Hypothalamus (tissue), 51 donors: ENCODE measurements around the gene RXRB.

ENCODE experiments used
- DNase-seq, 51 donors: peaks; one replicate each; lab custom pipeline; 2025; lab: John Stamatoyannopoulos, UW

RXRB gene

DNA sequence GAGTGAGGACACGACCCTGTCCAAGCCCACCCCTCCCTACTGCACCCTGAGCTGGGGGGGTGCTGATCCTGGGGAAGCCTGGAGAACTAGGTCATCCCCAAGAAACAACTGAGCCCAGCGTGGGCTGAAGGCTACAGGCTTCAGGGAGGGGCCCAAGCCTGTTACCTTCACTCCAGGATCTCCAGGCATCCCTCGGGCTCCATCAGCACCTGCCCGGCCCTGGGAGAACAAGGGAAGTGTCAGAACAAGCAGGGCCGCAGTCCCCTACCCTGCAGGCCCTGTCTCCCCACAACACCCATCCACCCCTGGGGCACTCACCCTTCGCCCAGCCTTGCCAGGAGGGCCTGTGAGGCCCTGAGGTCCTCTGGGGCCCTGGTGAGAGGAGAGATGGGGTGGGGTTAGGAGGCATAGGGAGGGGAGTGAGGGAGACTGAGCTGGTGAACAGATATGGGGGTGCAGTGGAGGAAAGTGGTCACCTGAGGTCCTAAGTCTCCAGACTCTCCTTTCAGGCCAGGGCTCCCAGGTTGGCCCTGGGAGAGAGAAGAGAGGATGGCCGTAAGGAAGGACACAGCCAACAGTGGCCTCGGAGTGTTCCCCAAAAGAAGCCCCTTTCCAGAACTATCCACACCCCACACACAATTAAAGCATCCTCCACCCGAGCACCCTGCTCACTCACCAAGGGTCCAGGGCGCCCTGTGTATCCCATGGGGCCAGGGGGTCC lies 21.6 kb downstream of the RXRB start:
- no peak for DNase-seq

DNA sequence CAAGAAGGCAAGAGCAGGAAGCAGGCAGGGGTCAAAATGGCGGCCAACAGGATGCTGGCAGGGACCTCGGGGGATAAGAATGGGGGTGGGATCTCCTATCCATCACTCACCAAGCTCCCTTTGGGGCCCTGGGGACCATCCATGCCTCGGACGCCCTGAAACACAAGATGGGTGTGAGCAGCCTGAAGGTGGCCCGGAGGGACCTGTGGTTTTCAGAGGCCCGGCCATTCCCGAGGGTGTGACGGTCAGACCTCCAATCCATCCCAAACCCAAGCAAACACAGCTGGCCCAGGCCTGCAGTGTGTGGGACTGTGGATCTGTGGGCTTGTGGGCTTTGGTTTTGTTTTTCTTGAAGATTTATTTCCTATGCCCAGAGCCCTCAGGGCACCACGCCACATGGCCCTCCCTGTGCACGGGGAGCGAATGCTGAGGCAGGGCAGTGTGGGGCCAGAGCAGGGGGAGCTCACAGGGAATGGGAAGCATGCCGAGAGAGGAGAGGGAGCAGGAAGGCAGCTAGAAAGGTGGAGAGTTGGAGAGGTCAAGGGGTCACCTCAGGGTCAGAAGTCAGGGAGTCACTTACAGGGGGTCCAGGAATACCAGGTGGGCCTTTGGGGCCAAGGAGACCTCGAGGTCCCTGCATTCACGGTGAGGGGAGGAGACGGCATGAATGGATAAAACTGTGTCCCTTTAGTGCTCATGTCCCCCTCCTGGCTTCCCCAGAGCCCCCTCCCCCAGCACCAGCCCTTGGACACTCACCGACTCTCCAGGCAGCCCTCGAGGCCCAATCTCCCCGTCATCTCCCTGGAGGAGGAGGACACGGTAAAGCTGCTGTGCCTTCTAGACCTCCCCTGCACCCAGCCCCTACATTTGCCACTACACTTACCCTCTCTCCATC lies 22.7 kb downstream of the RXRB start:
- DNase-seq: no peak

DNA sequence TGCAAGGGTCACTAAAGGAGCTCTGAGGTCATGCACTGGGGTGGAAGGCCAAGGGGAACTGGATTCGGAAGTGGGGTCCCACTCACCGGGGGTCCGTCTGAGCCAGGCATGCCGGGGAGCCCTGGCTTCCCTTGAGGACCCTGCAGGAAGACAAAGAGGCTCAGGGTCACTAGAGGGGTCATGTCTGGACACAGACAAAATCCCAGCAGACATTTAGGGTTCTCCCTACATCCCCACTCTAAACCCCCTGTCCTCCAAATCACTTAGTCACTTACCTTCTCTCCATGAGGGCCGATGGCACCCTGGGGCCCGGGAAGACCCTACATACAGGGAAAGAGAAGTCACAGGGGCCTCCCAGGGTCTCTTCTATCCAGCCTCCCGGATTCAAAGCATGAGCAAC lies 23.6 kb downstream of the RXRB start:
- no peak for DNase-seq

DNA sequence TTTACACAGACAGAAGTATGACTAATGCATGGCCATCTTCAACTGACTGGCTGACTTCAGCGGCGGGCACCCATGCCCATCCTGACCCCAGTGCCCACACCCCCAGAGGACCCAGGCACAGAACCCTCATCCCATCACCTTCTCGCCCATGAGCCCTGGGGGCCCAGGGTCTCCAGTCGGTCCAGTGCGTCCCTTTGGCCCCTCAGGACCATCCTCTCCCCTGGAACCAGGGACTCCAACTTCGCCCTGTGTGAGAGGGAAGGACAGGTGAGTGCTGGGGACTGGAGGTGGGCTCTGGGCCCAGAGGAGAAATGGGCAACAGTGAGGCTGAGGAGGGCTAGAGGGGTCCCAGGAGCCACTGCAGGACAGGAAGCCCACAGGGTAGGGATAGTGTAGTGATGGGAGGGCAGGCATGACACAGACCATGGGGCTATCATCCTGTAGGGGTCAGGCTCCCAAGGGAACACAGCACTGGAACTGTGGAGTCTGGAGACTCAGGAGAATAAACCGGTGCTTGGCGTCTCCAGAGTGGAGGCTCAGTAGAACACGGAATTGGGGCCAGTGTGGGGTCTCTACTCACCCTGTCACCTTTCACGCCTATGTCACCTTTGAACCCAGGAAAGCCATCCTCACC lies 24.9 kb downstream of the RXRB start:
- DNase-seq: no peak

DNA sequence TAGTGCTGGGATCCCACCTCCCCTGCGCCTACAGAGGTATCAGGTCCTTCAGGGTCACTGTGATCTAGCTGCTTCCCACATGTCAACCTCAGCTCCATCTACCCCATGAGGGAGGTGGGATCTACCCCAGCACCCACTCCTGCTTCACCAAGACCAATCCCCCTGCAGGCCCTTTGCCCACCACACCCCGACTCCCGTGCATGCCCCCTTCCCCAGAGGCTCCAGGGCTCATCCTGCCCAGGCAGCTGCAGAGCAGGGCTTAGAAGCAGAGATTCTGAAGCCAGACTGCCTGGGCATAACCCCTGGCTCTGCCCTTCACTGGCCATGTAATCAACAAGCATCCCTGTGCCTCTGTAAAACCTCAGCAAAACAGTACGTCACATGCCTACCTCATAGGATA lies 25.7 kb downstream of the RXRB start:
- no peak for DNase-seq

DNA sequence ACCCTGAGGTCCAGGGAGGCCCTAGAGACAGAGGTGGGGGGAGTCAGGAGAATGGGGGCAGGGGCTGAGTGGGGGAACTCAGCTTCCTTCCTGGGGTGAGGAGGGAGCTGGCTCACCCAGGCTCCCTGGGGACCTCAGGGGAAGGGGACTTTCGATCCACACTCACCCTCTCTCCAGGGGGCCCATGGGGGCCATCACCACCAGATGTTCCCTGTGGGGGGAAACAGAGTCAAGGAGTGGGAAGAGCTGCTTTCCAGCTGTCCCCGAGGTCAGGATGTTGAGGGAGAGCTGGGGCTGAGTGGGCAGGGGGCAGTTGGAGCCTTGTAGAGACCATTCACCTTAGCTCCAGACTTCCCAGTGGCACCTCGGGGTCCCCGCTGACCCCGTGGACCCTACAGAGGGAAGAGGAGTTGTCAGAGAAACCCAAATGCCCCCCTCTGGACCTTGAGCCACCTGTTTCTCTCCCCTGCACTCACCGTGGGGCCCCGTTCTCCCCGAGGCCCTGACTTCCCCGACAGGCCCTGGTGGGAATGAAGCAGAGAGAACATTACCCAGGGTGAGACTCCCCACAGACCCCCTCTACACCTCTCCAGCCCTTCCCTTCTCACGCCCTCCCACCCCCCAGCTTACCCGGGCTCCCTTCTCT lies 26.8 kb downstream of the RXRB start:
- no peak for DNase-seq

DNA sequence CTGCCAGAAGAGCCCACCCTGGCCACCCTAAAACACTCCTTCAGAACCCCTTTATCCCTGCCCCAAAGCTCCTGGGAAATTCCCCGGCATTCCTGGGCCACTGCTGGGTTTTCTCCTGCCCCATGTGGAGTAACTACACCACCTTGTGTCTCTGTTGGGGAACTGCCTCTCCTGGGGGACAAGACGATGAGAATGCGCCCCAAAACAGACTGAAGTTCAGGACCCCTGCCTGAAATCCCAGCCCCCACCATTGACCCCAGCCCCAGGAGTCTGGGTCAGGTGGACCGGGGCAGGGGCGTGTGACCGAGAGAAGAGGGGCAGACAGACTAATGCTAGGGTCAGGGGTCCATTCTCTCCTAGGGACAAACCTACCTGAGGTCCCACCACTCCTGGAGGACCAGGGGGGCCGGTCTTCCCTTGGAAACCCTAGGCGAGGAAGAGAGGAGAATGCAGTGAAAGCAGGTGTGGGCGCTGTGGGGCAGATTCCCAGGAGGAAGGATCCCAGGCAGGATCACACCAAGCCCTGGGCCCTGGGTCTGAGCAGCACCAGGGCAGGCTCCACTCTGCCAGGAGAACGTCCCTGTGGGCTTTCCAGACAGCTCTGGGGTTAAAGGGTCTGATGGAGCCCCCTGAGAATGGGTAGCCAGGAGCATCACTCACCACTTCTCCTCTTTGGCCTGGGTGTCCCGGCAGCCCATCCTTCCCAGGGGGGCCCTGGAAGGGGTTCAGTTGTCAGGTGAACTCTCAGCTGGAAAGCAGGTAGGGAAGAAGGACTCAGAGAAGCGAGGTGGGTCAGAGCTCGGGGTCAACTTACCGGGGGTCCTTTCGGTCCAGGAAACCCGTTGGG lies 27.6 kb downstream of the RXRB start:
- DNase-seq: no peak

DNA sequence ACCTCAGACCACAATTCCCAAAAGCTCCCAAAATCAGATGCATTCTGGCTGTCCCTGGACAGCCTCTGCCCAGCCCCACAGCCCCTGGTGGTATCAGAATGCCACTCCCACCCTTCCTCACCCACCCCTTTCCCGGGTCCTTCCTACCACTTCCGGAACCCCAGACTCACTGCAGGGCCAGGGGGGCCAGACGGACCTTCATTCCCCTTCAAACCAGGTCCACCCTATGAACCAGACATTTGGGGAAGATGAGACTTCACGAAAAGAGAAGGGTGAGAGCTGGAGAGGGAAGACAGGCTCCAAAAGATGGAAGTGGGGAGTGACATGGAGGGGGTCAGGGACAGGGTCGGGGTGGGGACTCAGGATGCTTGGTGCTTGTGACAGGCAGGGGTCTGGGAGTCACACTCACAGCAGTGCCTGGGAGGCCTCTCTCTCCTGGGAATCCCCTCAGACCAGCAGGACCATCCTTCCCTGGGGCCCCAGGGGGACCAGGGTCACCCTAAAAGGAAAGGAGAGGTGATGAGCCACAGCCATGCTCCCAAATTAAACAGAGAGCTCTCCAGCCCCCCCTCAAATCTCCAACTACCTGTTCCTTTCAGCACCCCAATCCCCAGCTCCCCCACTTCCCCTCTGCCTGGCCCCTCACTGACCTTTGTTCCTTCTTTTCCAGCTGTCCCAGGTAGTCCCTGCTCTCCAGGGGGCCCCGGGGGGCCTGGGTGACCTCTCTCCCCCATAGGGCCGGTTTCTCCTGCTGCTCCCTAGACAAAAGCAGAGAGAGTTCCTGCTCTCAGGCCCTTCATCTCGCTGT lies 28.4 kb downstream of the RXRB start:
- no peak for DNase-seq

DNA sequence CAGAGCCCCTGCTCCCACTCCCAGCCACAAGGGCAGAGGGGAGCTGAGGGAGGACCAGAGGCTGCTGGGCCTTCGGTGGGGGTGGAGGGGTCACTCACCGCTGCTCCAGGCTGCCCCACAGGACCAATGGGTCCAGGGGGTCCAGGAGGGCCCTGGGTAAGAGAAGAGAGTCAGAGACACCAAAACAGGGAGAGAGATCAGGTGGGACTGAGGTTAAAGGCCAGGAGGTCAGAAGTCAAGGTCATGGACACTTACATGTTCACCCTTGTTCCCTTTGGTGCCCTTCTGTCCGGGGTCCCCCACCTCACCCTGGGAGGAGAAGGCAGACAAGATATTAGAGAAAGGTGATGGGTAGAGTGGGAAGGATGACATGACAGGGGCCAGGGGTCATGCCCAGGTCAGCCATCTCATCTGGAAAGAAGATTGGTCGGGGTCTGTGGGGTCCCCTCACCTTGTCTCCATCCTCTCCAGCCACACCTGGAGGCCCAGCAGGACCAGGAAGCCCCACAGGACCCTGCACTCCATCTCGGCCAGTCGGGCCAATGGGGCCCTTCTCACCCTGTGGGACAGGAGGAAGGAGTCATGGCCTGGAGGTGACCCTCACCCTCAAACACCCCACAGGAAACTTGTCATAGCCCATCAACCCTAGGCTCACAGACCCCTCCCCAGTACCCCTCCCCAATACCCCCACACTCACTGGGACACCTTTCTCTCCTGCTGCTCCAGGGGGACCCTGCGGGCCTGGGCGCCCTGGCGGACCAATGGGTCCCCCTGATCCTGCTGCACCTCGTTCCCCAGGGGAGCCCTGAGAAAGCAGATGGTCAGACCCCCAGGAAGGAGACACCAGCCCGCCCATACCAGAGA lies 29.2 kb downstream of the RXRB start:
- DNase-seq: no peak

DNA sequence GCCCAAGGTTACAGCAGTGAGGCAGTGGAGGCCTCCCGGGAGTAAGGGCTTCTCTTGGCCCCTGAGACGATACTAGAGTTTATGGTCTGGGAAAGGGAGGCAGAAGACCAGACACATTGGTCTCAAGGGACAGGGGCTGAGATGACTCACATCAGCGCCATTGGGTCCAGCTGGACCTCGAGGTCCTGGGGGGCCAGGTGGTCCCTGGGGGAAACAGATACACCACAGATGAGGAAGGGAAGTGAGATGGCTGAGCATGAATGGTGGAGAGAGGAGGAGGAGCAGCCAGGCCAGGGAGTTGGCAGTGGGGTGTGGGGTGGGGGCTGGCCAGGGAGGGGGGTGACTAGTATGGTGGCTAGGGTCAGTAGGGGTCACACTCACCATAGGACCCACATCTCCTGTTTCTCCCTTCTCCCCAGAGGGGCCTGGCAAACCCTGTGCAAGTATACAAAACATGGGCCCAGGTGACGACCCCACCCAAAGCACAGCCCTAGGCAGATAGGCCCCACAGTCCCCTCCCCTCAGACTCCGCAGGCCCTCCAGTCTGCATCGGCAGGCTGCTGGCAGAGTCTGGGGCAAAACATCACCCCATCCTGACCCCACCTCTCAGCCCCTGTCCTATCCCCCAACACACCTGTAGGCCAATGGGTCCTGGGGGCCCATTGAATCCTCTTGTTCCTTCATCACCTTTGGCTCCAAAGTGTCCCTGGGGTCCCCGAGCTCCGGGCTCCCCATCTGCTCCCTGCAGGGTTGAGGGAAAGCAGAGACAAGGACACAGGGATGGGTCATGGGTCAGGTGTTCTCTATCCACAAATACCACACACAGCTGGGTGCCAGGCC lies 30.1 kb downstream of the RXRB start:
- DNase-seq: no peak

DNA sequence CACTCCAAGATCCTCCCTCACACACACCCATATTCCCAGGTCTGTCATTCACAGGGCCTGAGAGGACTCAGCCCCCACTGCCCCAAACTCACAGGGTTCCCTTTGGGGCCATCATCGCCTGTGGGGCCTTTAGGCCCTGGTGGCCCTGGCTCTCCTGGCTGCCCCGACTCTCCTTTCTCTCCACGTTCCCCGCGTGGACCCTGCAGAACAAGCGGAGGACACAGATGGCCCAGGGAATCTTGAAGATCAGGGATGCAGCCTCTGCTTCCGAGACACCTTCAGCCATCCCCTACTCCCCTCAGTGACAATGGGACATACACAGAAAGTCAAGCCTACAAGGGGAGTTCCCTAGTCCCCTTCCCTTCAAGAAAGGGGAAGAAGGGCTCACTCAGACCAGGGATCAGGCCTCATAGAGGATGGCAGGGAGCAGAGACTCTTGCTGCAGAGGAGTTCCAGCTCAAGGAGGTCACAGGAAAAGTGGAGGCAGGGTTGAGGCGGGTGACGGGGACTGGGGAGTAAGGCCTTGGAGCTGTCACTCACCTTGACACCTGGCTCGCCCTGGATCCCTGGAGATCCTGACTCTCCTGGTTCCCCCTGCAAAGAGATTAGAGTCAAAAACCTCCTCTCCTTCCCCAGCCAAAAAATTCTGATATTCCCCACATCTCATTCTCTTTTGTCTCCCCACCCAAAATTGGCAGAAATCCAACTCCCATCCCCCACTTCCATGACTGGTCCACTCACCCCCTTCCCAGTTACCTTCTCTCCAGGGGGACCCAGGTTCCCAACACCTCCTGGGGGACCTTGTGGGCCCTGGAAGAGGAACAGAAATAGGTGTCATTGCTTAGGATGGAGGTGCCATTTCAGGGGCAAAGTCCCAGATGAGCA lies 30.9 kb downstream of the RXRB start:
- DNase-seq: no peak

DNA sequence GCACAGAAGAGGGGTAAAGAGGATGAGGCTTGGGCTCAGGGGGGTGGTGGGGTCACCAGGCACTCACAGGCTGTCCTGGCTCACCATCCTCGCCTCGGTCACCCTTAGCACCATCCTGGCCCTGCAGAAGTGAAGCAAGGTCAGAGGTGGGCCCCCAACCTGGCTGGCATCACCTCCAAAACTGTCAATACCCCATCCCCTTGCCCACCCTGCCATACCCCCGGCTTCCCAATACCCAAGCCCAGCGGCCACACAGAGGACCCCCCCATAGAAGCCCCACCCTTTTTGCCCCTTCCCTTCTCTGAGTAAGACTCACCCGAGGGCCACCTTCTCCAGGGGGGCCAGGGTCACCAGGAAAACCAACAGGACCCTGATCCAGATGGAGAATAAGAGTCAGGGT lies 31.8 kb downstream of the RXRB start:
- no peak for DNase-seq

DNA sequence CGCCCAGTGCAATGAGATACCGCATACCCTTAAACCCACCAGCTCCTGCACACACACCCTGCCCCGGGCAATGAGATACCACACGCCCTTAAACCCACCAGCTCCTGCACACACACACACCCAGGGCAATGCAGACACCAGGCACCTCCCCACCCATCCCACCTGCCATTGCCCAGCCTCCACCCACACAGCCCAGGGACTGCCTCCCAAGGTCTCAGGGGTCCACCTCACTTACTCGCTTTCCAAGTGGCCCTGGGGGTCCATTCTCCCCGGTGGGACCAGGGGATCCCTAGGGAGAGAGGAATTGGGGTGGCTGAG lies 32.2 kb downstream of the RXRB start:
- DNase-seq: no peak

DNA sequence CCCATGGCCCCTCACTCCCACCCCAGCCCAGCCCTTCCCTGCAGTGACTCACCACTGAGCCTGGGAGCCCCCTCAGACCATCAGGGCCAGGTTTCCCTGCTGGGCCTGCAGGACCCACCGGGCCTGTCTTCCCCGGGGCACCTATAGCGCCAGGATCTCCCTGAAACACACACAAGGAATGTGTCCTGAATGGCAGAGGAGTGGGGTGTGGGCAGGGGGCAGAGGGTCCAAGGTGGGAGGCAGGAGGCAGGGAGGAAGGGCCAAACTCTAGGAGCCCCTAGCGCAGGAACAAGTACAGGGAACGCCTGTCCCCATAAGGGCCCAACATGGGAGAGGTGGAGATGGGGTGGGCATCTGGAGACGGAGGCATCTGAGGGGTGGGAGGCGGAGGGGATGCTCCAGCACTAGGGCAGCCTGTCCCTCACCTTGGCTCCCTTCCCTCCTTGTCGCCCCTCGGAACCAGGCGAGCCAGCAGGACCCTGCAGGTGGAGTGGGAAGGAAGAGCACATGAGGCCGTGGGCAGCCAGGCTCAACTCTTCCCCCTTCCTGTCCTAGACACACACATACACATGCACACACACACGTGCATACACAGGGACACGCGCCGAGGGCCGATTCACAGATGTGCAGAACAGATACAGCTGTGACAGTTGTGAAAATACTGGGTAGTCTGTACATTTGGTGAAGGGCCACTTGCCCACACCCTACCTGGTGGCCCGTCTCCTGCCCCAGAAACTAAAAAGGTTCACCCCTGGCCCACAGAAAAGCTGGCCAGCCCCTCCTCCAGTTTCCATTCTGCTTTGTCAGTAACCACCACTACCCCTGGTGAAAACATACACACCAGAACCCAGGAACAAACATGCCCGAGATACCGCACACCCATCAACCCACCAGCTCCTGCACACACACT lies 32.8 kb downstream of the RXRB start:
- DNase-seq: no peak

DNA sequence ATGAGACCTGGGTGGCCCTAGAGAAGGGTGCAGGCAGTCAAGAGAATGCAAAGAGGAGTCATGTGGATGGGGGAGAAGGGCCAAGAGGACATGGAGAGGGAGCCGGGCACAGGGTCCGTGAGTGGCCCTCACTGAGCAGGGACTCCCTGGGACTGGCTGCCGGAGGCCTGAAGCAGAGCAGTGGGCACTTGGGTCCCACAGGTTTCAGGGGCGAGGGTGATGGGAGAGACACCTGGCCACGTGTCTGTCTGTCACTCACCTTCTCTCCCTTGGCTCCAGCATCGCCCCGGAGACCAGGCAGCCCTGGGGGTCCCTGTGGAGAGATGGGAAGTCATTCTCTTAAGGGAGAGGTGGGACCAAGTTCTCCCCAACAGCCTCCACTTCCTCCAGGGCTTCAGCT lies 33.7 kb downstream of the RXRB start:
- no peak for DNase-seq

DNA sequence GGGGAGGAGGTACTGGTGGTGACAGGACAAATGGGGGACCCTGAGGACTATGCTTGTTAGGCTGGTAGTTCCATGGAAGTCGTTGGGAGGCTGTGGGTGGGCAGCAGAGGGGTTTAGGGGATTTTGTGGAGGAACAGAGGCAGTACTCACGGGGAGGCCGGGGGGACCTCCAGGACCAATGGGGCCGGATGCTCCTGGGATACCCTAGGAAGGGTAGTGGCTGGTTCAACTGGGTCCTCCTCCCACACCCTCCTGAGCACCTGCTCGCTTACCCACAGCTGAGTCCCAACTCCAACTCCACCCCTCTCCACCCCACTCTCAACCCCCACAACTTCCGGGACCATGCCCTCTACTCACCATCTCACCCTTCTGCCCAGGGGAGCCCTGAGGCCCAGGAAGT lies 34.1 kb downstream of the RXRB start:
- DNase-seq: no peak
